Activated naive CD4-positive, alpha-beta T cell (primary cell): ENCODE data around the gene OR13J1.
"Not testable (repeated sequence)": the region's sequence is repeated elsewhere in the genome, so short reads cannot be mapped to it uniquely, and the experiment has no call there.

Experiments used
- DNase-seq, 4 experiments: peaks; one replicate each; lab custom pipeline; 2025; lab: John Stamatoyannopoulos, UW

Gene OR13J1

GRCh38 chr9:35870351-35870923, at the start of gene OR13J1:
Gene OR13J1 (minus strand): TSS chr9:35870401. CDS start chr9:35870401, 0 bp downstream.
- DNase-seq: no peak

- no peak for DNase-seq
These were observed 49.2 kb upstream of the OR13J1 start for GRCh38 chr9:35919212-35920008.

- DNase-seq: no peak
These were observed 48.6 kb upstream of the OR13J1 start for GRCh38 chr9:35918780-35919179.

- no peak for DNase-seq
These were observed 47.1 kb upstream of the OR13J1 start for GRCh38 chr9:35917261-35917660.

GRCh38 chr9:35915681-35916294, 45.6 kb upstream of the OR13J1 start:
- DNase-seq: no peak

GRCh38 chr9:35914301-35914807, 44.2 kb upstream of the OR13J1 start:
- DNase-seq: no peak

- DNase-seq: not testable (repeated sequence)
These were observed 43.2 kb upstream of the OR13J1 start for GRCh38 chr9:35913429-35913828.

GRCh38 chr9:35912791-35913400, 42.7 kb upstream of the OR13J1 start:
- DNase-seq: no peak

- DNase-seq: no peak
These were observed 41.5 kb upstream of the OR13J1 start for GRCh38 chr9:35911690-35912089.

GRCh38 chr9:35910613-35911359, 40.6 kb upstream of the OR13J1 start:
- peak in 1 of 4 experiments; percentile 20 for DNase-seq

- no peak for DNase-seq
These were observed 39.7 kb upstream of the OR13J1 start for GRCh38 chr9:35909687-35910612.

- no peak for DNase-seq
These were observed 39.1 kb upstream of the OR13J1 start, which contains the start of gene SPAAR for GRCh38 chr9:35909274-35909673. Gene SPAAR (plus strand): TSS chr9:35909490. CDS start chr9:35910464, 974 bp downstream.

GRCh38 chr9:35908504-35909125, 38.4 kb upstream of the OR13J1 start:
- no peak for DNase-seq

GRCh38 chr9:35907711-35908503, 37.7 kb upstream of the OR13J1 start:
- DNase-seq: no peak

- no peak for DNase-seq
These were observed 36.9 kb upstream of the OR13J1 start for GRCh38 chr9:35906923-35907699.

GRCh38 chr9:35905912-35906679, 35.9 kb upstream of the OR13J1 start, which contains the start of gene HRCT1:
Gene HRCT1 (plus strand): TSS chr9:35906202. CDS start chr9:35906288, 86 bp downstream.
- DNase-seq: no peak

- no peak for DNase-seq
These were observed 35.0 kb upstream of the OR13J1 start for GRCh38 chr9:35905051-35905781.
